Measurements from ENCODE around the gene IARS1.

DNA sequence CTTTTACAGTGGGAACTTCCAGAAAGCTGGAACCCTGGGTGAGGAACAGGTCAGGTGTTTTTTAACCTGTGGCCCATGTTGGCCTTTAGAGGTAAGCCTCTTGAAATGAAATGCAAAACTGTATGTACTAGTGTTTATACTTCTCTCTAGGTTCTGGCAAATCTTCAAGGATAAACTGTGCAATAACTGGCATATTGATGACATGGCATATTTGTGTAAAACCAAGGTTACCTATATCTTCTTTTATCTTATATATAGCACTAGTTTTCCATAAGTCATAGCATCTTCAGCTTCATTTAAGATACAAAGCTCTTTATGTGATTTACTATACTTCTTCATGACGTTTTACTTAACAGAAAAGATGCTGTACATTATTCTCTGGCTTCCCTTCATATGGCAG lies 7.4 kb upstream of the IARS1 start:
- TF ChIP-seq, protein P1, sequence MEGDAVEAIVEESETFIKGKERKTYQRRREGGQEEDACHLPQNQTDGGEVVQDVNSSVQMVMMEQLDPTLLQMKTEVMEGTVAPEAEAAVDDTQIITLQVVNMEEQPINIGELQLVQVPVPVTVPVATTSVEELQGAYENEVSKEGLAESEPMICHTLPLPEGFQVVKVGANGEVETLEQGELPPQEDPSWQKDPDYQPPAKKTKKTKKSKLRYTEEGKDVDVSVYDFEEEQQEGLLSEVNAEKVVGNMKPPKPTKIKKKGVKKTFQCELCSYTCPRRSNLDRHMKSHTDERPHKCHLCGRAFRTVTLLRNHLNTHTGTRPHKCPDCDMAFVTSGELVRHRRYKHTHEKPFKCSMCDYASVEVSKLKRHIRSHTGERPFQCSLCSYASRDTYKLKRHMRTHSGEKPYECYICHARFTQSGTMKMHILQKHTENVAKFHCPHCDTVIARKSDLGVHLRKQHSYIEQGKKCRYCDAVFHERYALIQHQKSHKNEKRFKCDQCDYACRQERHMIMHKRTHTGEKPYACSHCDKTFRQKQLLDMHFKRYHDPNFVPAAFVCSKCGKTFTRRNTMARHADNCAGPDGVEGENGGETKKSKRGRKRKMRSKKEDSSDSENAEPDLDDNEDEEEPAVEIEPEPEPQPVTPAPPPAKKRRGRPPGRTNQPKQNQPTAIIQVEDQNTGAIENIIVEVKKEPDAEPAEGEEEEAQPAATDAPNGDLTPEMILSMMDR (IDR thresholded peaks at IDR 0.05; ENCODE audit: extremely low read depth in 1 of 2, insufficient read depth in 1 of 2, low read depth in 1 of 2, low read length in 2 of 2): no peak
- TF ChIP-seq POLR2A (IDR thresholded peaks at IDR 0.05; ENCODE audit: low read depth, low read length): no peak
- no peak for TF ChIP-seq MAX (IDR thresholded peaks at IDR 0.05; ENCODE audit: insufficient read depth, insufficient read length)
- no peak for TF ChIP-seq POLR2AphosphoS5 (IDR thresholded peaks at IDR 0.05; ENCODE audit: insufficient read depth, low read depth, low read length)
